Glomerular endothelial cell (primary cell): ENCODE measurements around the gene MRPL42. TPM values are rescaled to one million over a fixed set of nuclear protein-coding genes. Genes with fewer than 3 reads are reported as not detected.
"Not testable (repeated sequence)": the region's sequence is repeated elsewhere in the genome, so short reads cannot be mapped to it uniquely, and the experiment has no call there.

ENCODE experiments used
- DNase-seq: peaks from one replicate; pipeline ENCODE4 v3.0.0-alpha.2; 2011; ENCODE audit warnings: low read depth, low spot score; ENCODE audit errors: extremely low read depth
- total RNA-seq: library from RNA; depleted of rRNA; stranded (reverse); fragments of >200 nt; gene quantifications from 2 replicates; pipeline ENCODE4 v1.2.3, GENCODE V29; 2015

MRPL42 gene
- total RNA-seq, 1 donor from 2014 or later = 48.9 TPM

DNA sequence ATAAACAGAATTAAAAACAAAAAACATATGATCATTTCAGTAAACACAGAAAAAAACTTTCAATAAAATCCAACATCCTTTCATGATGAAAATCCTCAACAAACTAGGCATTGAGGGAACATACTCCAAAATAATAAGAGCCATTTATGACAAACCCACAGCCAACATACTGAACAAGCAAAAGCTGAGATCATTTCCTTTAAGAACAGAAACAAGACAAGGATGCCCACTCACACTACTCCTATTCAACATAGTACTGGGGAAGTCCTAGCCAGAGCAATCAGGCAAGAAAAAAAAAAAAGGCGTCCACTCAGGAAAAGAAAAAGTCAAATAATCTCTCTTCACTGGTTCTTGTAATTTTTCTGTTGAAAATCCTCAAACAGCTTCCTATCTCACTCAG, 30.1 kb downstream of the MRPL42 start:
- no peak for DNase-seq

DNA sequence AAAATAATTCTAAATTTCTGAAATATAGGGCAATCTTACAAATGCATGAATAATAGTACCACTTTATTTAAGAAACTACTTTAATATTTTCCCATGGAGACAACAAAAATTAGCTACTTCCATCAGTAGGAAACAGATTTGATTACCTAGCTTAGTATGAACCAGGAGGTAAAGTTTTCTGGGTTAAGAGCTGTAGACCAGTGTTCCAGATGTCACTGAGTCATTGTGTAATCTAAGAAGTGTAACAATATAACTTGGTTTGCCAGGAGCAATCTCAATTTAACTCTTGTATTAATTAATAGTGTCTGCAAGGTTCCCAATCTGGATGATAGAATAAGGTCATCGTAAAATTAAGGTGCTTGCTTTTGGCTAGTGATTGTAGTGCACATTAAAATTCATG, 31.5 kb downstream of the MRPL42 start:
- not testable (repeated sequence) for DNase-seq

DNA sequence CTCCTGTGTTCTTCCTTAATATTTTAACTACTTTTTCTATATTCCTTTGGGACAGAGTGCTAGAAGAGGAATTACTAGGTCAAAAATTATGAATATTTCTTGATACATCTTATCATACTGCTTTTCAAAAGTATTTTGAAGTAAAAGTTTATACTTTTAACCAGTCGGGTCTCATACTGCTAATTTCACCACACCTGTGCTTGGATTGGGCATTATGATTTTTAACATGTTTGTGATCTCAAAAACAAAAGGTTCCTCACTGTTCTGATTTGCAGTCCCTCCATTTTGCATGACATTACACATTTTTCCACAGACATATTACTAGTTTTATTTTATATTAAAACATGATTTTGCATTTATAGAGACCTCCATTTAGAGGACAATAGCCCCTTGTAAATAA, 32.9 kb downstream of the MRPL42 start:
- DNase-seq = no peak

DNA sequence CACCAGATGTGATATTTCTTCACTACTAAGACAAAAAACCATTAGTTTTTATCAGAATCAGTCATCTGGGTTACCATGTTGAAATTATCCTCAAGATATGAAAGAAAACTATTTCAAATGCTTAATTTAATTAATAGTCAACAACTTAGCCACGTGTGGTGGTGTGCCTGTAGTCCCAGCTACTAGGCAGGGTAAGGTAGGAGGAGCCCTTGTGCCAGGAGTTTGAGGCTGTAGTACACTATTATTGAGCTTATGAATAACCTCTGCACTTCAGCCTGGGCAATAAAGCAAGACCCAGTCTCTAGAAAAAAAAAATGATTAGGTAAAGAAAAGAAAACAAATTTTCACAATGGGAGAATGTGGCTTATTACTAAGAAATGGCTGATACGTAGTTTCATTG, 33.4 kb downstream of the MRPL42 start:
- DNase-seq = no peak

DNA sequence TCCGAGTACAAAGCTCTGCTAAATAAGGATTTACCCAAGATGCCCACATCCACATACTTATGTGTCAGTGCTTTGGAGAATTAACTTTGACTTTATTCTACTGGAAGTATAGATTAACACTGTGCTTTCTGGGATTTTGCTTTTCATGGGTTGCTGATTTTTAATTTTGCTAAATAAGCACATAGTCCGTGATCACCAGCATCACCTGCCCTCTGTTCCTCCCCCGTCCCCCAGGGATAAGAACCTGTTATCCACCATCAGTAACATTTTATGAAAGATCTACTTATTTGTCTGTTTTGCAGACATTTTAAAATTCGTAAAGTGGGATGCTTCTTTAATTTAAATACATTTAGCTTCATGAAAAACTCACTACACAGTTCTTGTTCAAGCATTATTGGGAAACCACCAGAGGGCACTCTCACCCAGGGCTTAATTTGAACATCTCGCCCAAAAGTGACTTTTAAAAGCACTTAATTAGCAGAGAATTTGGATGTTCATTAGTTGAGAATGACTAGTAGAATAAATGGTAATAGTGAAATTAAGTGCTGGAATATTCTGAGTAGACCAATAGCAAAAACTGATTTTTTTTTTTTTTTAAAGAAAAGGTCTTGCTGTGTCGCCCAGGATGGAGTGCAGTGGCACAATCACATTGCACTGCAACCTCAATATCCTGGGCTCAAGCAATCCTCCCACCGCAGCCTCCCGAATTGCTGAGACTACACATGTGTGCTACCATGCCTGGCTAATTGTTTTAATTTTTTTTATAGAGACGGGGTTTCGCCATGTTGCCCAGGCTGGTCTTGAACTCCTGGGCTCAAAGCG, 35.7 kb downstream of the MRPL42 start:
- peak; percentile 27 for DNase-seq

DNA sequence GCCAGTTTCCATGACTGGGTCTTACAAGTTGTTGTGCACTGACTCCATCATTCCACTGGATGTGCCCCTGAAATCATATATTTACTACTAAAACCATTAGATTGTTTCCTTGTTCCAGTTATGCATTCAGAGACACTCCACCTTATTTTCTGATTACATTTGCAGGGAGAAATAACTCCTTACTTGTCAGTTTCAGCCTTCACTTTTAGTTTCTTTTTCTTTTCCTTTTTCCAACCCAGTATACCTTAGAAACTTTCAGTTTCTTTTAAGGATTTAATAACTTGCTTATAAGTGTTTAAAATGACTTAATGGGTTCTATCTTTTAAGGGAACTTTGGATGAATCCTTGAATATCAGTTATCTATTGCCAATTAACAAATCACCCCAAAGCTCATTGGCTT, 39.9 kb downstream of the MRPL42 start:
- DNase-seq = no peak

DNA sequence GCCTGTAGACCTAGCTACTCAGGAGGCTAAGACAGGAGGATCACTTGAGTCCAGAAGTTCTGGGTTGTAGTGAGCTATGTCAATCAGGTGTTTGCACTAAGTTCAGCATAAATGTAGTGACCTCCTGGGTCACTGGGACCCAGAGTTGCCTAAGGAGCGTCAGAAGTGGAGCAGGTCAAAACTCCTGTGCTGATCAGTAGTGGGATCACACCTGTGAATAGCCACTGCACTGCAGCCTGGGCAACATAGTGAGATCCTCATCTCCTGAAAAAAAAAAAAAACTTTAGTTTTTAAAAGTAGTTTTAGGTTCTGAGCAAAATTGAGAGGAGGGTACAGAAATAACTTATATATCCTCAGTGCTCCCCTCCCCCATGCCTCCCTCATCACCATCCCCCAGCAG, 42.2 kb downstream of the MRPL42 start:
- DNase-seq = no peak

DNA sequence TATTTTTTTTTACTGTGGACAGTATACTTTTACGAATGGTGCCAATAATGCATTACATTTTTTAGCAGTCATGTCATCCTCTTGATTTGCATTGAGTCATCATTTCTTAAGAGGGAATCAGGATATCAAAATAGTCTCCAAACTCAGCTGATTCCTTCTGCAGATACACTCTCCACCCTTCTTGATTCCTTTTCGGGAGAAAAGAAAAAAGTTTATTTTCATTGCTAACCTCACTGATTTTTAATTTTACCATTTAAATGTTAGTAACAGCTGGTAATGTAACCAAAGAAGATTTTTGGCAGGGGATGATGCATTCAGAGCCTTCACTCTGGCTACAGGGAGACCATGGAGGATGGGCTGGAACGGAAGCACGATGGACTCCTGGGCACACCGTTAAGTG, 47.5 kb downstream of the MRPL42 start:
- DNase-seq = no peak

DNA sequence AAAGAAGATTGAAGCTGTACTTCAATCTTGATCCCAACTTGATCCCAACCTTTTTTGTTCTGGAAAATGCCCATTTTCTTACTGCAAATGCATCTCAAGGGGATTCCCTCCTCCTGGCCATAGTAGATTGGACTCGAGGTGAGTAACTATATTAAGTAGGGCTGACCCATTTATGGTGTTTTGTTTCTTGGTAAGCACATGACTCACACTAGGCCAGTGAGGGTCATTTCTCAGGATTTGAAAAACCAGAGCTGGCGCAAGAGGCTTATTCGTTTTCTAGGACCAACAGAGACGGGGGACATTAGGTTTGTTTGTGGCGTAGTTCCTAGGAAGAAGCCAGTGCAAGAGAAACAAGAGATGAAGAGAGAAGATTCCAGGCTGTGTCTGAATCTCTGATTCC, 51.4 kb downstream of the MRPL42 start:
- DNase-seq = no peak

DNA sequence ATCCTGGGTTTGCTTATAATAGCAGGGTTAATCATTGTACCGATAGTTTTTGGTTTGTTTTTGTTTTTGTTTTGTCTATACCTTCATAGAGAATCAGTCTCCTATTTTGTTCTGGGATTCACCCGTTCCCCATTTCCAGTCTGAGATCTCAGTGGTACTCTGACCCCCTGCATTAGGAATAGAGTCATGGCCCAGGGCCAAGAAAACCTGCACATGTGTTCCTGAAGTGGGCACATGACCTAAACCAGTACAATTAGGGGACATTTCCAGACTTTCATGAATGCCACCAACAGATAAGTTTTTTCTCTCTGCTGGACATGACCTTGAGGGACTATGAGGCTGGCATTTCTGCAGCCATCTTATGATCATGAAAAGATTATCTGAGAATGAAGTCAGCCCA, 52.5 kb downstream of the MRPL42 start:
- no peak for DNase-seq

DNA sequence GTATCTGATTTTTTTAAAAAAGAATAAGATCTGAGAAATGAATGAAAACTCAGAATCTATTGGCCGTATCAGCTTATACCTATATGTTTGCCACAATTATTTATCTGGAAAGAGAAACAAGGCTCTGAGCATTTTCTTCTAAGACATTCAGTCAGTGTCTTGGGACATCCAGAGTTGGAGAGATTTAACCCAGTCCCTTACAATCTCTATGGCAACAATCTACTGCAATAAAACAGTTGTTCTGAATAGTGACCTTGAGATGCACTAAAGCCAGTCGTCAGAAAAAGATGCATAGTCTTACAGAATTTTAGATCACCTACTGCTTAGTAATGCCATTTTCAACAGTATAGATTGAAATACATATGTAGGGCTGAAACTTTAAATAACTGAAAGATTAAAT, 53.1 kb downstream of the MRPL42 start:
- no peak for DNase-seq

DNA sequence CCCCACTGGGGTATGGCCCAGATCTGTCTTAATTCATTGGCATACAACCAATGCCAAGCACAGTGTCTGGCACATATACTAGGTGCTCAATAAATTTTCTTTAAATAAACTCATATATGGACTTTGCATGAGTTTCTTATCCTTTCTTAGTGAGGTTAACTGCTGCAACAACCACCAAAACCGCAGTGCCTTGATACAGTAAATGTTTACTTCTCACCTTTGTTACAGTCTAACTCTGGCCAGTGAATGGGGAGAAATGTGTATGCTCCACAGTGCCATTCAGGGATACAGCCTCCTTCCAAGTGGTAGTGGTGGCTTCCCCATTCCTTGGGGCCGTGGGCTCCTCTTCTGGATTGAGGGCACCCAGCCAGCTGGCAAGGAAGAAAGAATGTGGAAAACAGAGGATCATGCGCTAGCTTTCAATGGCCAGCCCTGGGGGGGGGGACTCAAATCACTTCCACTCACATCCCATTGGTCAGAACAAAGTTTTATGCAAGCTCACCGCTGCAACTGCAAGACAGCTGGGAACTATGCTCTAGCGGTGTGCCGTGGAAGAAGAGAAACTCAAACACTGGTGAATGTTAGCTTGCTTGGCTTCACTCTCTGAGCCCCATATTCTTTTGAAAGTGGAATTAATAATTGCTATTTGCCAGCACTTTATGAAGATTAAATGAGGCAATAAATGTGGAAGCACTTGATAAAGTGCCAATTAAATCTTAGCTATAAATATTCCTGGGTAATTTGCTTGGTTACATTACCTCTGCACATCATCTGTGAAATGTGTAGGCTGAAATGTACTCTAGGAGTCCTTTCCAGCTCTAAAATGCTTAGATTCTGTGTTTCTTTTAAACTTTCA, 54.1 kb downstream of the MRPL42 start:
- DNase-seq = no peak

DNA sequence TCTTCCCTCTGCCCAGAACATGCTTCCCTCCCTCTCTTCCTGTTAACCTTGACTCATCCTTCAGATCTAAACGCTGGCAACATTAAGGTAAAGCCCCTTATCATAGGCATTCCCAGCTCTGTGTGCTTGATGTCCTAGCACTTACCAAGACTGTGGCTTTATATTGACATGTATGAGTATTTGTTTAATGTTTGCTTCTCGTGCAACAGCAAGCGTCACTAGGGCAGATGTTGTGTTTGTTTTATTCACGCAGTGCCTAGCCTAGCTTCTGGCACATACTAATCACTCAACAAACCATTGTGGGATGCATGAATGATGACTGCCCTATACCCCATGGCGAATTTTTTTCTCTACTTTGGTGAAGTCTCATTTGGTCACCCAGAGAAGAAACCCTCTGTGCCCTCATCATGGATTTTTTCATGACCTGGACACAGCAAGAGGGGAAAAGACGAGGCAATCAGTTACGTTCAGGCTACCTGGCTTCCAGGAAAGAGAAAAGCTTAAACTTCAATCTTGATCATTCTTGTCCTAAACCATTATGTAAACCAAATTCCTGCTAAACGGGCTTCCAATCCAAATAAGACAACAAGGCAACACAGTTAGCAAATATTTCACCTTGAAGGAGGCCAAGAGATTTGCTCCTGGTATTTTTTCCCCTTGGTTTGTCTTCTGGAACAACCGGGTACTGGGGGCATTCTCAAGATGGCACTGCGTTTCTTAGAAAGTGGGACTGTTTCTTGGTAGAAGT, 57.2 kb downstream of the MRPL42 start:
- no peak for DNase-seq

DNA sequence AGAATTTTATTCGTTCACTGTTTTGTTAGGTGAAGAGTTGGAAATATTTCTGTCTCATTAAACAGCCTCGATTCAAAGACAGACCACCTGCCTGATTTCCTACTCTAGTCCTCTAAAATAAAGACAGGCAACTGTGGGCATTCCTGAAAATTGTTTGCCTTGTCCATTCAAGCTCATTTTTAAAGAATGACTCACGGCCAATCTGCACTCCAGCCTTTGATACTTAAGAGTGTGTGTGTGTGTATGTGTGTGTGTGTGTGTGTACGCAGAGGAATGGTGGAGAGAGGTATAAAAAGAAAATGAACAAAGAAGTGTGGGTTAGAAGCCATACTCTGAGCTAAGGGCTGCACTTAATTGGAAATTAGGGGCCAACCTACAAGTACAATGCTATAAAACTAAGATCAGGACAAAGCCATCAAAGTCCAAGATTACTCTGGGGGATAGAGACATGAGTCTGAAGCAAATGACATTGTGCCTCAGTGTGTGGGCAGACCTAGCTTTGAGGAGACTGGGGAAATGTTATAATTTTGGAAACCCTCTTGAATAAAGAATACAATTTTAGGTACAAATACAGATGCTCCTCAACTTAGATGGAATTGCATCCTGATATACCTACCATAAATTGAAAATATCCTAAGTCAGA, 59.6 kb downstream of the MRPL42 start:
- peak; percentile 63 for DNase-seq

DNA sequence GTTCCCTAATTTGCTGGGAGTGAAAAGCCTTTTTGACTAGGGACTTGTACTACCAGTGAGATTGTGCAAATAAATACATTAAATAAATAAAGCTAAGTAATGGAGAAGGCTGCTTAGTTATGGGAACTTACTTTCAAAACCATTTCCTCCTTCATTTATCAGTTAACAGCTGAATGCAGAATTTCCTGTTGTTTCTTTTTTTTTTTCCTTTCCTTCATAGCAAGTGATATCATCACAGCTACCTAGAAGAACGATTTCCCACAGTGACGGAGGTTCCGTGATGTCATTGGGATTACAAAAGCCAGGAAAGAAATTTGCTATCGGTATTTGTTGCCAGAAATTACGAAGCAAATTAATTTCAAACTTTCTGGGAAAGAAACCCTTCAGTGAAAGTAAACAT, 63.0 kb downstream of the MRPL42 start:
- DNase-seq = peak; percentile 27

DNA sequence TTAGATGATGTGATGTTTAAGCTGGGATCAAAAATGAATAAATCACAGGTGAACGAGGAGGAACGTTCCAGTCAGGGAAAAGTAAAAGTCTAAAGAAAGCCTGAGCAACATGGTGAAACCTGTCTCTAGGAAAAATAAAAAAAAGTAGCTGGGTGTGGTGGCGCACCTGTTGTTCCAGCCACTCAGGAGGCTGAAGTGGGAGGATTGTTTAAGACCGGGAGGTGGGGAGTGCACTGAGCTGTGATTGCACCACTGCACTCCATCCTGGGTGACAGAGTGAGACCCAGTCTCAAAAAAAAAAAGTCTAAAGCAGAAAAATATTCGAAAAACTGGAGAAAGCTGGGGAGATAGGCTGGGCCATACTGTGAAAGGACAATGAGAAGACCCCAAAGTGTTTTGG, 66.0 kb downstream of the MRPL42 start:
- no peak for DNase-seq

DNA sequence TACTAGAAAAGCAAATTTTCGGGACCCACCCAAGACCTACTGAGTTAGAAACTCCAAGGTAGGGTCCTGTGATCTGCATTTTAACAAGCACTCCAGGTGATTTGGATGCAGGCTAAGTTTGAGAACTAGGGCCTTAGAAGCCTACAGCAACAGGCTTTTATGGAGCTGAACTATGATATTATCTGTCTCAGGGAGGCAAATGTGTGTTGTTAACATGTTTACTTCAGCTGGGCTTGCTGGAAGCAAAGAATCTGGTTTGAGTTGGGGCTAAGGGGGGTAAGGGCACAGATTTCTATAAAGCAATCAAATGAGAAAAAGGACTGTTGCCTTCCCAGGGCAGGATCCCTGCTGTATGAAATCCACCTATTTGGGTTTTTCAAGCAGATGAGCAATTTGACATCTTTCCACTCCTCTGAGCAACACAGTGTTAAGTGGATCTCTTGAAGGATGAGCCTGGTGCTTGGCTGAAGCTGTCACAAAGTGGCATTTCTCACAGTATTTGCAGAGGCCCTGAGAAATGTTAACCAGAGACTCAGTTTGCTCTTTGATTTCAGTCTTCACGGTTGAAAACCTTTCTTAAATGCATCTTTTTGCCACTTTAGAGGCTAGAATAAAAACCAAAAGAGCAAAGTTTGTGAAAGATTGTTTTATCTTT, 68.9 kb downstream of the MRPL42 start:
- no peak for DNase-seq

DNA sequence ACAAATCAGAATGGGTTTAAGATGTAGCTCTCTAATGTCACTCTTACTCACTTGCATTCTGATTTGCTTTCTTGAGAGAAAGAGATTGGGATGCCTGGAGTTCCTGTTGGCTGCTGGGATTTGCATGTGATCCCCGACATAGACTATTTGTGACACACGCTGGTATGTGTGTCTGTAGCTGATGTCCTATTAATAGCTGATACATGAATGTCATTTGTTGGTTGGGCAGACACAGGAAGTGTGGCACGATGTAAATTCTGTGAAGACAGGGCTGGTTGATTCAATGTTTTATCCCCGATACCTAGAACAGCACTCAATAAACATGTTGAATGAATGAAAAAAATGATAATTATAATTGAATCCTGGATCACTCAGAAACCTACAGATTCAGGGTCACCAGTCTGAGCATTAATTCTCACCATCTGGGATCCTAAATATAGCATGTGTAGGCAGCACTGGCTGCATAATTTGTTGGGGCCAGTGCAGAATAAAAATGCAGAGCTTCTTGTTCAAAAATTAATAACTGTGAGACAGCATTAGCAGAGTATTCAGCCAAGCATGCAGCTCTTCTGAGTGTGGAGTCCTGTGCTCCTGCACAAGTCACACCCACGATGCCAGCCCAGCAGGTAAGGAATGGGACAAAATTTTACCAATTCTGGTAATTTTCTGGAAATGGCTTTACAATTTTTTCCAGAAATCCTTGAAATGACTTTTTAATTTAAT, 69.6 kb downstream of the MRPL42 start:
- no peak for DNase-seq

DNA sequence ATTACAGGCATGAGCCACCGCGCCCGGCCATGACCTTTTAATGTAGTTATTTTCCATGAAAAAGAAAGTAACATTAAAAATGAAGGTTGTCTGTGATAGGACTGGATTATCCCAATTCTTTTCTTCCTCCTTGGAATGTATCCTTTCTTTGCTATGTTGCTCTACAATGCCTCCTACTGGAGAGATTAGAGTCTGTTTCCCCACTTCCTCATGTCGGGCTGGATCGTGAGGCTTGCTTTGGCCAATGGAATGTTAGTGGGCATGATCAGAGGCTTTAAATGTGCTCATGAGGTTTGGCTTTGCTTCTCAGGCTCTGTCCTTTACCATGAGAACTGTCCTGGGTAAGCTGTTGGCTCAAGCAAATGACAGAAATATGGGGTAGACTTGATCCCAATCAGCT, 70.5 kb downstream of the MRPL42 start:
- DNase-seq = no peak

DNA sequence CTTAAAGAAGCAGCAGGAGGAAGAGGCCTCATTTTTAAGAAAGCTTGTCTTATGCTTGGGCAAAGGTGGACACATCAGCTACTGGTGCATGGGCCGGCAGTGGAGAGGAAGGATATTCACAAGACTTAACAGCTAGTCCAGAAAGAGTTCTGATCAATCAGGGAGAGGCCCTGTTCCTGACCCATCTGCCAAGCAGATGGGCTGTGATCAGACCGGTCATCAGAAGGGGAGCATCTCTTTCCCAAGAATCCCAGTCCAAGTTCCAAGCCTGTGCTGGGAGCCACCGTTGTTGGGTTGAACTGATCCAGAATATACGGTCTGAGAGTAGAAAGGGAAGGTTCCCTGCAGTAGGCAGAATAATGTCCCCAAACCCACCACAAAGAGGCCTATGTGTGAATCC, 72.5 kb downstream of the MRPL42 start:
- no peak for DNase-seq
